Liver (tissue), 10 donors: ENCODE measurements around the gene FOXO3. TPM values are rescaled to one million over a fixed set of nuclear protein-coding genes. Genes with fewer than 3 reads are reported as not detected.

ENCODE experiments used
- DNase-seq: peaks from one replicate; pipeline ENCODE4 v3.0.0-alpha.2; 2017; ENCODE audit warnings: low spot score
- H3K27ac ChIP-seq, 2 donors: one replicate each; pipeline ENCODE4 v1.7.0; 2013; ENCODE audit warnings: inconsistent platforms in 2 of 2, low read length in 2 of 2, control low read depth in 1 of 2, low read depth in 1 of 2, mild to moderate bottlenecking in 1 of 2
- H3K27me3 ChIP-seq, 4 donors: one replicate each; pipeline versions ENCODE4 v1.6.1 to v1.7.0; 2013; ENCODE audit warnings: low read length in 3 of 4, inconsistent platforms in 1 of 4, mild to moderate bottlenecking in 1 of 4, moderate library complexity in 1 of 4; ENCODE audit not compliant: control insufficient read depth in 4 of 4, insufficient read depth in 4 of 4
- H3K36me3 ChIP-seq, 4 donors: one replicate each; pipeline versions ENCODE4 v1.6.1 to v1.7.0; 2013; ENCODE audit warnings: low read length in 3 of 4, mild to moderate bottlenecking in 3 of 4, low read depth in 1 of 4, moderate library complexity in 1 of 4; ENCODE audit not compliant: control insufficient read depth in 4 of 4, insufficient read depth in 3 of 4
- H3K4me1 ChIP-seq, 4 donors: one replicate each; pipeline versions ENCODE4 v1.6.1 to v1.7.0; 2013; ENCODE audit warnings: low read length in 3 of 4, mild to moderate bottlenecking in 3 of 4, moderate library complexity in 1 of 4; ENCODE audit not compliant: control insufficient read depth in 4 of 4, insufficient read depth in 4 of 4
- H3K4me3 ChIP-seq, 3 donors: one replicate each; pipeline versions ENCODE4 v1.6.1 to v1.7.0; 2013; ENCODE audit warnings: low read length in 3 of 3, control low read depth in 1 of 3, low read depth in 1 of 3, mild to moderate bottlenecking in 1 of 3
- H3K9ac ChIP-seq, 2 donors: one replicate each; pipeline ENCODE4 v1.7.0; 2013; ENCODE audit warnings: low read length in 2 of 2, mild to moderate bottlenecking in 2 of 2, moderate library complexity in 2 of 2, control low read depth in 1 of 2, low read depth in 1 of 2
- H3K9me3 ChIP-seq, 4 donors: one replicate each; pipeline versions ENCODE4 v1.6.1 to v1.7.0; 2013; ENCODE audit warnings: low read length in 3 of 4; ENCODE audit not compliant: control insufficient read depth in 4 of 4
- EGR1 ChIP-seq, 2 donors: IDR thresholded peaks; 2 replicates each; pipeline ENCODE4 v1.6.1; 2016 to 2018; ENCODE audit warnings: antibody characterized with exemption in 2 of 2, low read depth in 2 of 2
- FOXA1 ChIP-seq: IDR thresholded peaks from 2 replicates; pipeline ENCODE4 v1.6.1; 2016; ENCODE audit warnings: antibody characterized with exemption
- GABPA ChIP-seq, 2 donors: IDR thresholded peaks in 1 of 2; conservative IDR thresholded peaks in 1 of 2; 2 replicates each; pipeline ENCODE4 v1.6.1; 2016; ENCODE audit warnings: antibody characterized with exemption in 2 of 2, mild to moderate bottlenecking in 1 of 2, moderate library complexity in 1 of 2
- HNF4A ChIP-seq, 2 donors: conservative IDR thresholded peaks; 2 replicates each; pipeline ENCODE4 v1.6.1; 2016; ENCODE audit warnings: antibody characterized with exemption in 2 of 2, mild to moderate bottlenecking in 2 of 2
- HNF4G ChIP-seq: IDR thresholded peaks from 2 replicates; pipeline ENCODE4 v1.6.1; 2016; ENCODE audit warnings: antibody characterized with exemption
- JUND ChIP-seq, 2 donors: IDR thresholded peaks; 2 replicates each; pipeline ENCODE4 v1.6.1; 2016; ENCODE audit warnings: antibody characterized with exemption in 2 of 2
- NR2F2 ChIP-seq: IDR thresholded peaks from 2 replicates; pipeline ENCODE4 v1.6.1; 2016; ENCODE audit warnings: antibody characterized with exemption
- RAD21 ChIP-seq, 2 donors: IDR thresholded peaks; 2 replicates each; pipeline ENCODE4 v1.6.1; 2016; ENCODE audit warnings: antibody characterized with exemption in 2 of 2, mild to moderate bottlenecking in 2 of 2
- TAF1 ChIP-seq: conservative IDR thresholded peaks from 2 replicates; pipeline ENCODE4 v1.6.1; 2016; ENCODE audit warnings: antibody characterized with exemption, mild to moderate bottlenecking
- YY1 ChIP-seq: IDR thresholded peaks from 2 replicates; pipeline ENCODE4 v1.6.1; 2016; ENCODE audit warnings: antibody characterized with exemption, mild to moderate bottlenecking
- WGBS: extraction: QIAGEN DNeasy Blood & Tissue Kit; methylation state at CpG from one replicate; pipeline ENCODE4 v1.1.7; 2013; 5-methylcytosine and 5-hydroxymethylcytosine counted together
- polyA plus RNA-seq, 2 donors: library from polyadenylated mRNA; stranded (reverse) in 1 of 2; unstranded in 1 of 2; fragments of 200-250 nt in 1 of 2; fragments of >200 nt in 1 of 2; fragmentation: Nextera tagmentation in 1 of 2; extraction: Ambion mirVana in 1 of 2; gene quantifications; one replicate each; pipeline versions ENCODE4 v1.2.1 to v1.2.3, GENCODE V29; 2013 to 2015
- small RNA-seq: library from RNA; depleted of rRNA; stranded (forward); fragments of <200 nt; gene quantifications from one replicate; pipeline ENCODE3, GENCODE V24; 2014
- total RNA-seq, 2 donors: library from RNA; depleted of rRNA; stranded (reverse); fragments of >200 nt; gene quantifications; one replicate each; pipeline ENCODE4 v1.2.3, GENCODE V29; 2014
- TF ChIP-seq, protein P1 (sequence below): IDR thresholded peaks from 2 replicates; pipeline ENCODE4 v1.6.1; 2016; ENCODE audit warnings: antibody characterized with exemption
- TF ChIP-seq, protein P2 (sequence below): IDR thresholded peaks from 2 replicates; pipeline ENCODE4 v1.6.1; 2016; ENCODE audit warnings: antibody characterized with exemption
- donor health status: healthy.
- donor health status: healthy.
- donor health status: healthy.
- donor health status: healthy.
- donor health status: healthy.

Gene FOXO3
- total and polyA plus RNA-seq, 4 donors: 6.0 to 72.2 (median 17.3) TPM

DNA sequence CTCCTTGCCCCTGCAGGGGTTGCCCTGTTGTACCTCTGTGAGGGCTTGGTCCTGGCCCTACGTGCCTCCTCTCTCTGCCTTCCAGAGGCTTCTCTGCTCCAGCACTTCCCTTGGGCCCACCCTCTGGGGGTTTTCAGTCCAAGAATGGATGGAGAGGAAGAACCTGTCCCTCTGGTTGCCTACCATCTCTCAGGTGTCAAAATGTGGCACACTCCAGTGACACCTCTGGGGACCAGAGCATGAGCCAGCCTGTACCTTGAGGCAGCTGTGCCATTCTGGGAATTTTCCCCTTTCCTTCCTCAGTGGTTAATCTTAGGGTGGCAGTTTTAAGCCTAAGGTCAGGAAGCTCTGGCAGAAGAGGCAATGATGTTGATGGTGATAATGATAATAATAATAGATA lies 172.3 kb downstream of the FOXO3 start:
- TF ChIP-seq, protein P1, sequence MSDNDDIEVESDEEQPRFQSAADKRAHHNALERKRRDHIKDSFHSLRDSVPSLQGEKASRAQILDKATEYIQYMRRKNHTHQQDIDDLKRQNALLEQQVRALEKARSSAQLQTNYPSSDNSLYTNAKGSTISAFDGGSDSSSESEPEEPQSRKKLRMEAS: no peak
- TF ChIP-seq JUND (IDR thresholded peaks at IDR 0.05) (no peak), FOXA1 (no peak), RAD21 (IDR thresholded peaks at IDR 0.05) (no peak), HNF4G (no peak), HNF4A (conservative IDR thresholded peaks at IDR 0.05) (no peak), YY1 (no peak), GABPA (IDR thresholded peaks at IDR 0.05 in 1 of 2, conservative IDR thresholded peaks at IDR 0.05 in 1 of 2) (no peak), TAF1 (no peak), NR2F2 (no peak)
- TF ChIP-seq, protein P2, sequence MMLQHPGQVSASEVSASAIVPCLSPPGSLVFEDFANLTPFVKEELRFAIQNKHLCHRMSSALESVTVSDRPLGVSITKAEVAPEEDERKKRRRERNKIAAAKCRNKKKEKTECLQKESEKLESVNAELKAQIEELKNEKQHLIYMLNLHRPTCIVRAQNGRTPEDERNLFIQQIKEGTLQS: no peak
- no peak overlapping the region for H3K9ac ChIP-seq
- peaks cover 2 to 8% (median 6%) of the 10 kb centered on the region in 4 donors for H3K4me1 ChIP-seq
- DNase-seq: no peak
- 96% methylated on average over 1 of the region's 1 CpG for WGBS
- no peaks in the 10 kb centered on the region for H3K36me3 ChIP-seq
- H3K27me3 ChIP-seq: no peaks in the 10 kb centered on the region
- H3K4me3 ChIP-seq: no peak overlapping the region
- no peak overlapping the region for H3K27ac ChIP-seq
- H3K9me3 ChIP-seq: no peaks in the 10 kb centered on the region

DNA sequence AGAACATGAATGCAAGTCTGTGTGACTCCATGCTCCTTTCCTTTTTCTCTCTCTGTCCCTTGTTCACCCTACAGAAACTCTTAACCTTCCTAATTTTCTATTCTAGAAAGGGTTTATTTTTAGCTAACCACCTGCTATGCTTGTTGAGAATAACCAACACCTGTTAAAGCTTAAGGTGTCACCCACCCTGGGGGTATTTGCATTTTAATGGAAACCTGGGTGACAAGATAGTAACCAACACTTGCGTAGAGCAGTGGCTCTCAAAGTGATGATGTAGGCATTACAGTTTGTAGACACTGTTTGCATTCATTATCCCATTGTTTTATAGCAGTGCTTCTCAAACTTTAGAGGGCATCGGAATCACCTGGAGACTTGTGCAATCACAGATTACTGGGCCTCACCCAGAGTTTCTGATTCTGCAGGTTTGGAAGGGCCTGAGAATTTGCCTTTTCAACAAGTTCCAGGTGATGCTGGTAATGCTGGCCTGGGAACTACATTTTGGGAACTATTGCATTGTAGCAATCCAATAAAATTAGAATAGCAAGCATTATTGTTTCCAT lies 173.1 kb downstream of the FOXO3 start:
- Histone ChIP-seq H3K9ac (no peak overlapping the region), H3K4me1 (peaks cover 2 to 6% (median 5%) of the 10 kb centered on the region in 4 donors), H3K27ac (no peak overlapping the region), H3K27me3 (no peaks in the 10 kb centered on the region), H3K4me3 (no peak overlapping the region), H3K36me3 (no peaks in the 10 kb centered on the region), H3K9me3 (no peaks in the 10 kb centered on the region)
- TF ChIP-seq FOXA1 (no peak), EGR1 (IDR thresholded peaks at IDR 0.05; ENCODE audit: low read depth in 2 of 2) (no peak), RAD21 (IDR thresholded peaks at IDR 0.05) (no peak), NR2F2 (no peak), JUND (IDR thresholded peaks at IDR 0.05) (no peak)
- TF ChIP-seq, protein P2: no peak
- WGBS: 95% methylated on average over 2 of the region's 2 CpGs
- no peak for DNase-seq

Small RNAs within 50 kb of the gene (small RNA-seq; reads per million reads assigned to genes)
- gene AL391646.1 (not detected), gene SUMO2P8 (not detected)
